SIG-M5 treated with dmso at 0.1 percent for 504 hours (cell line): ENCODE data around the gene NUP205.
"Not testable (repeated sequence)": the region's sequence is repeated elsewhere in the genome, so short reads cannot be mapped to it uniquely, and the experiment has no call there.

ENCODE experiments used
- DNase-seq: peaks from one replicate; lab custom pipeline; 2025; ENCODE audit not compliant: unreplicated experiment; lab: John Stamatoyannopoulos, UW

NUP205 gene

DNA sequence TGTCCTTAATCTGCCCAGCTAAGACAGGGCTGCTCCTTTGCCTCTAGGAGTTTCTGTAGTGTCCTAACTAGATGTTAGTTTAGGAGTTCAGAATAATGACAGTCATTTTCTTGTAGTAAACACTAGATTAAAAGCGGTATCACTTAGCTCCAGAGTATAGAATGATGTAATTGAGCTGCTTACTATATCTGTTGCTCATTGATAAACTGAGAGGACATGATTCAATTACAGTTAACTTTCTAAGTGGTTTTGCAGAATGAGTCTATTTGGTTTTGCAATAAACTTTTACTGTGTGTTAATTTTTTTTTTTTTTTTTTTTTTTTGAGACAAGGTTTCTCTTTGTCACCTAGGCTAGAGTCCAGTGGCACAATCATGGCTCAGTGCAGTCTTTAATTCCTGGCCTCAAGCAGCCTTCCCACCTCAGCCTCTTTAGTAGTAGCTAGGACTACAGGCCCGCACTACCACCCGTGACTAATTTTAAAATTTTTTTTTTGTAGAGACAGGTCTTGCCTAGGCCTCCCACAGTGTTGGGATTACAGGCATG is 106.4 kb downstream of the NUP205 start:
- peak; percentile 23 for DNase-seq

DNA sequence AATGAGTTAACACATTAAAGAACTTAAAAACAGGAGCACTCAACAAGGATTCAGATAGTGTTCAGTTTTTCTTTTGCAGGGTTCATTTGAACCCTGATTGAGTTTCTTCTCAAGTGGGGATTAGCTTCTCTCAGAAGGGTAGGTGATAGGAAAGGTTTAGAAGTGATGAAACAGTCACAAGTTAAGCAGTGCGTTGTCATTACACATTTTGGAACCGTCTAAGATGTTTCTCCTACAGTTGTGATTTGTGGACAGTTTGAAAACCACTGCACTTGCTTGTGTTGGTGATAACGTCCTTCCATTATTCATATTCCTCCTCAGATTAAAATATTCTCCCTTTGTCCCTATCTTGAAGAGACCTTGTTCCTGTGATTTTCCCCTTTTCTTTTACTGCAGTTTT is 107.3 kb downstream of the NUP205 start:
- no peak for DNase-seq

- DNase-seq, result no peak
These were observed 108.4 kb downstream of the NUP205 start for GRCh38 chr7:135666156-135666555.

DNA sequence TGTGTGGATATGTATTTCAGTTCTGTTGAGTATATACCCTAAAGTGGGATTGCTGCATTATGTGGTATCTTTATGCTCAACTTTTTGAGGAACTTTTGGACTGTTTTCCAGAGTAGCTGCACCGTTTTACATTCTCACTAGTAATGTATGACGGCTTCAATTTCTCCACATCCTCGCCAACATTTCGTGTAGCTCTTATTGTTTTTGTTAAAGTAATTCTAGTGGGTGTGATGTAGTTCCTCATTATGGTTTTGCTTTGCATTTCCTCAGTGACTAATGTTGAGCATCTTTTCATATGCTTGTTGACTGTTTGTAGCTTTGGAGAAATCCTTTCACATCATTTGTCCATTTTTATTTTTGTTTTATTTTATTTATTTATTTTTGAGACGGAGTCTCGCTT is 109.1 kb downstream of the NUP205 start:
- DNase-seq, result peak; percentile 67

DNA sequence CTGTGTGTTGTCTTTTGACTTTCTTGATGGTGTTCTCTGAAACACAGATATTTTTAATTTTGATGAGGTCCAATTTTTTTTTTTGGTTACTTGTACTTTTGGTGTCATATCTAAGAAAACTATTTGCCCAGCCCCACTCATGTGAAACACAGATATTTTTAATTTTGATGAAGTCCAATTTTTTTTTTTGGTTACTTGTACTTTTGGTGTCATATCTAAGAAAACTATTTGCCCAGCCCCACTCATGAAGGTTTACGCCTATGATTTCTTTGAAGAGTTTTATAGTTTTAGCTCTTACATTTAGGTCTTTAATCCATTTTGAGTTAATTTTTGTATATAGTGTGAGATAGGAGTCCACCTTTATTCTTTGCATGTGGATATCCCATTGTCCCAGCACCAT is 109.9 kb downstream of the NUP205 start:
- not testable (repeated sequence) for DNase-seq

DNA sequence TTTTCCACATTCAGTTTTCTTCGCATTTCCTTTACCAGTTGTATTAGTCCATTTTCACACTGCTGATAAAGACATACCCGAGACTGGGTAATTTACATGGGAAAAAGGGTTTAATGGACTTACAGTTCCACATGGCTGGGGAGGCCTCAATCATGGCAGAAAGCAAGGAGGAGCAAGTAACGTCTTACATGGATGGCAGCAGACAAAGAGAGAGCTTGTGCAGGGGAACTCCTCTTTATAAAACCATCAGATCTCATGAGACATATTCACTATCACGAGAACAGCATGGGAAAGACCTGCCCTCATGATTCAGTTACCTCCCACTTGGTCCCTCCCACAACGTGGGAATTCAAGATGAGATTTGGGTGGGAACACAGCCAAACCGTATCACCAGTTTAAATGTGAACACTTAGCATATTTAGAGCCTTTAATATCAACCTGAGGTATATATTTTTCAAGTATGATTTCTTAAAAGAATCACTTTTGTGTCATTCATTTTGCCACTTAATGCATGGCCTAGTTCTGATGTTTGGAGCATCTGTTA is 111.2 kb downstream of the NUP205 start:
- DNase-seq, result not testable (repeated sequence)

GRCh38 chr7:135669774-135670173 is 112.1 kb downstream of the NUP205 start:
- DNase-seq, result no peak

GRCh38 chr7:135670179-135670578 is 112.5 kb downstream of the NUP205 start:
- no peak for DNase-seq

- DNase-seq, result peak; percentile 51
These were observed 115.0 kb downstream of the NUP205 start for GRCh38 chr7:135672560-135673359.

- no peak for DNase-seq
These were observed 115.6 kb downstream of the NUP205 start for GRCh38 chr7:135673360-135673706.

DNA sequence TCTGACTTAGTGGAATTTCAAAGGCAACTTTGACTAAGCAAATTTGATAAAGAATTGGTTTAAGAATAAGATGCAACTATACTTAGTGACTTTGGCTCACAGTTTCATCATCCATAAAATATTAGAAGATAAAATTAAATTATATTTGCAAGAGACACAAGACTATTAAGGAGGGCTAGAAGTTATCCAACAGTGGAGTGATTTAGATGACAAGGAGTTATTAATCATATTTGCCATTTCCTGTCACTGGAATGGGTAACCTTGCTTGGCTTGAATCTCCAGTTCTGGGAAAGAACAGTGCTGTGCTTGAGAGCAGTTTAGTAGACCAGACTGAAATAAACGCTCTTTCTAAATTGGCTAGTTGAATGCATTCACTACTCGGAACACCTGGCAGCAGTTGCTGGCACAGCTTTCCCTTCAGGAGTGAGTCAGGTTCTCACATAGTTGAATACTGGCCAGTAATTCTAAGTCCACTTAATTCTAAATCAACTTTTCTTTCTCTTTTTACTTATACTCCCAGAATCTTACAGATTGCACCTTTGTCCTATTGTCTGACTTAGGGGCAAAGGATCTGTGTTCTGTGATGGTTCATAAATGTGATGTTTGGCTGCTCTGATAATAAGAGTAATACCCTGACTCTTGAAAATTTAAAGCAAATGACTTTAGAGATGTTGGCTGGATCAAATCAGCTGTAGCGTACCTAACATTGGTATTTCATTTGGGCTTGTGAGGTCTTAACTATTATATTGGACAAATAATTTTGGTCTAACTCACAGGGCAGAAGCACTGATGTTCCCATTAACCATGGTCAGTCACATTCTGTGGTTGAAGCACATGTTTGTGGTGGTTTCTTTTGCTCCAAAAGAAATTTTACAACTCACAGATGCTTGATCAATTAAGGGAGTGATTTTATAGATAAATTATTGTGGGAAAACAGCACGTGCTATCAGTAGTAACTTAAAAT is 121.2 kb downstream of the NUP205 start:
- no peak for DNase-seq

GRCh38 chr7:135681762-135682161 is 124.0 kb downstream of the NUP205 start:
- DNase-seq, result no peak

- no peak for DNase-seq
These were observed 124.5 kb downstream of the NUP205 start for GRCh38 chr7:135682191-135682590.

DNA sequence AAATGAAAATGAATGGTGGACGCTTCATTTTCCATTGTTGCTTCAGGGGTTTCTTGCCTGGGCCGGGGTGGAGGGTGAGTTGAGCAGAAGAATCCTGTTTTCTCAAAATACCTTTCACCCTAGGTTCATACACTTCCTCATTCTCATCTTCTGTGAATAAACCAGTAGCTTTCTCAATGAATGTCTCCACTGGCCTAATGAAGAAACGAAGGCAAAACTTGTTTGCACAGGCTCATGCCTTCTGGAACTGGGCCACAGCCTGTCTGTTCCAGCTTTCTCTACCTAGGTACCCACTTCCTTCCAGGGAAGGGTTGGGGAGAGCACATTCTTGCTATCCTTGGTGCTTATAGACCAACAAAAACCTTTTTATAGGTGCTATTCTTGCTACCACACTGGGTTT is 125.9 kb downstream of the NUP205 start:
- DNase-seq, result no peak

- no peak for DNase-seq
These were observed 126.4 kb downstream of the NUP205 start for GRCh38 chr7:135684136-135684535.

DNA sequence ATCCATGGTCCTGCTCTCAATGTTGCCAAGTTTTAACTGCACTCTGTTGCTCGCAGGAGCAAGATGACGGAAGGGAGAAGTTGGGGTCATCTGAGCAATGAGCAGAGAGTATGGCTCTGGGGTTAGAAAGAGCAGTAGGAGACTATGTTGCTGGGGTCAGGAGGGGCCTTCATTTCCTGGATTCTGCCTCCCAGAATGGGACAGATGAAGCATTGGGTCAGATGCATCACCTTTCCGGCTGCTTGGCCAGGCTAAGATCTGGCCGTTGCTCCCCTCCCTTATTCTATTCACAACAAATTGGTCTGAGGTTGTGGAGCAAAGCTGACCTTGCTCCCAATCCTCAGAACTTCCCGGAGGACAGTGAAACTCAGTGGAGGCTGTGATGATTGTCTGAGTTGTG is 127.0 kb downstream of the NUP205 start:
- no peak for DNase-seq

DNA sequence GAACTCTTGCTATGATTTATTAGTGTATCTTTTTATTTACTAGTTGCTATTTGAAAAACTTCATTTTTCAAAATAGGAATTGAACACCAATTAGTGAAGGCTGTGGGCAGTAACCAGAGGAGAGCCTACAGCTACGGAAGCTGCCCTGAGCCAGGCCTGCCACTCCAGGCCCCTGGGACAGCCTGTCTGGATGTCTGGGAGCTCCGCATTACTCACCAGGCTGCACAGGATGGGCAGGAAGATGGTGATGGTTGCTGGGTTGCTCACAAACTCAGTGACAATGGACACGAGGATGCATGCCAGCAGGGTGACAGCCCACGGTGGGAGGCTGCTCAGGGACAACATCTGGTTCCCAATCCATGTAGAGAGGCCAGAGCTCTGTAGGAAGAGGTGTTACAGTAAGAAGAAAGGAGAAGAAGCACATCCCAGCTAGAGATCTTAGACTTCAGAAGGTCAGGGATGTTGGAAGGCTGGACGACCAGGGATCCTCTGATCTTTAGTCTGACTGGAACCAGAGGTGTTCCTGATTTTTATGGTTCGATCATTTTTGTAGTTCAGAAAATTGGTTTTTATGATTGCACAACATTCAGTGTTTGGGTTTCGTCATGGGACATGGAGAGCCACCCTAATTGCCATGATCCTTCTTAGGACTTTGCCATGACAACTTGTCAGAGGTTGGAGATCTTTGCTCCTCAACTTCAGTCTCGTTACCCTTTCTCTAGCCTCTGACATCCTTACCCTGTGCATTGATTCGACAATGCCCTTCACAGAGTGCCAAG is 127.8 kb downstream of the NUP205 start:
- DNase-seq, result no peak

- no peak for DNase-seq
These were observed 129.7 kb downstream of the NUP205 start for GRCh38 chr7:135687466-135687865.

DNA sequence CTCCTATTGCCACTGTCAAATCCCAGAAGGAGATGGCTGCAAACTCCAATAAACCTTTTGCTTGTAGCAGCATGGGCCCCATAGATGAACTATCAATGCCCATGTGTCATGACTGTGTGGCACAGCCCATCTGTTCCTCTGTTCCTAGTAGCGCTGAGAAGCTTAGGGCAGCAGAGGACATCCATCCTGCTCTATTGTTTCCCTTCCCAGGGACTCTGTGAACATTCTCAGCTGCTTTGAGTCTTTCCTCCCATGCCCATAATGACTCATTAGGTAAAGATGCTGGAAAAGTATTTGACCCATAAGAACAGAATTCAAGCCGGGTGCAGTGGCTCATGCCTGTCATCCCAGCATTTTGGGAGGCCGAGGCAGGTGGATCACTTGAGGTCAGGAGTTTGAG is 132.8 kb downstream of the NUP205 start:
- no peak for DNase-seq

DNA sequence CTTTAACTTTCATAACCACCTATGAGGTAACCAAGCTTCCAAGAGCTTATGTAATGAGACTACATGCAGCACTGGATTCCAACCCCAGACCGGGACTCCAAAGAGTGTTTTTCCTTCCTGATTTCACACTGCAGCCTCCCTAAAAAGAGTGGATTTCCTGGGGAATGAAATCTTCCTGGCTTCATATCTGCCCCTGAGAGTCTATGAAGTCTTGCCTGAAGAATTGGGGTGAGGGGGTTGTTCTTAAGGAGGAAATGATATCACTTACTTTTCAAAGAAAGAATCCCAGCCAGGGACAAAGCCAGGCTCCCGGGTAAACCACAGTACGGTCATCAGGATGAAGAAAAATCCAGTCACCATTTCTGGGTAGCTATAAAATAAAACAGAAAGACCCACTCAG is 134.3 kb downstream of the NUP205 start:
- DNase-seq, result no peak

DNA sequence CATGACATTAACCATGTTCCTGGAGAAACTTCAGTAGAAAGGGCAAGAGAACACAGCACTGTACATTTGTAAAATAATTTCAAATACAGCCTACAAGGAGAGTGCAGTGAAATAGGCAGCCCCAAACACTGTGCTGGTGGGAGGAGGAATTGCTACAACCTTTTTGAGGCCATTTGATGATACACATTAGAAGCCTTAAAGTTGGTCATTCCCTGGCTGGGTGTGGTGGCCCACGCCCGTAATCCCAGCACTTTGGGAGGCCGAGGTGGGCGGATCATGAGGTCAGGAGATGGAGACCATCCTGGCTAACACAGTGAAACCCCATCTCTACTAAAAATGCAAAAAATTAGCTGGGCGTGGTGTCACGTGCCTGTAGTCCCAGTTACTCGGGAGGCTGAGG is 134.9 kb downstream of the NUP205 start:
- not testable (repeated sequence) for DNase-seq
